Retinal pigment epithelial cell (primary cell): ENCODE measurements around the gene OR1B1.

Experiments used
- DNase-seq: peaks from one replicate; pipeline ENCODE4 v3.0.0-alpha.2; 2010; ENCODE audit warnings: low read depth
- H3K4me3 ChIP-seq: 2 replicates; pipeline ENCODE4 v1.5.1; 2011; ENCODE audit warnings: mild to moderate bottlenecking, low read length, control low read depth, moderate library complexity
- CTCF ChIP-seq: conservative IDR thresholded peaks from 2 replicates; pipeline ENCODE4 v1.5.1; 2011; ENCODE audit warnings: low read depth, low read length, control low read depth, inconsistent platforms

Gene OR1B1

DNA sequence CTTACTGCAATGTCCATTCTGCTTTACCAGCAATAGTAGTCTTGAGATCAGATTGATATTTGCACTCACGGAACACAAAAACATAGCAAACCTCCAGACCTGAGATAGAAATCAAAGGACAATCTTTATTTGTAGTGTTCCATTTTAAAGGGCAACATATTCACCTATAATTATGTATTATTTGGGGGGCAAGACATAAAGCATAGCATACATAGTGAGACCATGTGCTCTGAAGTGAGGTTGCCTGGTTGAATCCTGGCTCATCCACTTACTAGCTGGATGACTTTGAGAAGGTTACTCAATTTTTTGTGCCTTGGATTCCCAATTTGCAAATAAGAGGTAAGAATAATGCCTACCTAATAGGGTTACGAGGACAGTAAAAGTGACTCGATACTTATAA, at the start of gene OR1B1:
Gene OR1B1 (minus strand): TSS at position 101 of the 400 bp plus-strand sequence.
- DNase-seq = no peak
- H3K4me3 ChIP-seq = no peak within 1 kb of the TSS
- no peak for TF ChIP-seq CTCF

- H3K4me3 ChIP-seq = no peak overlapping the region
- DNase-seq = no peak
- TF ChIP-seq CTCF = no peak
These were observed 38.3 kb upstream of the OR1B1 start for GRCh38 chr9:122695696-122696095.

GRCh38 chr9:122684851-122685250, 27.4 kb upstream of the OR1B1 start:
- no peak overlapping the region for H3K4me3 ChIP-seq
- TF ChIP-seq CTCF = no peak
- no peak for DNase-seq

- H3K4me3 ChIP-seq = no peak overlapping the region
- no peak for TF ChIP-seq CTCF
- no peak for DNase-seq
These were observed 15.1 kb upstream of the OR1B1 start for GRCh38 chr9:122672481-122672880.

- no peak for TF ChIP-seq CTCF
- no peak for DNase-seq
- no peak within 1 kb of the TSS for H3K4me3 ChIP-seq
These were observed 4.0 kb upstream of the OR1B1 start, which contains the start of gene OR1L1 for GRCh38 chr9:122661416-122661815. Gene OR1L1 (plus strand): TSS chr9:122661716. CDS start chr9:122661716, 0 bp downstream.

- no peak for TF ChIP-seq CTCF
- no peak for DNase-seq
- H3K4me3 ChIP-seq = no peak overlapping the region
These were observed 1.0 kb downstream of the OR1B1 start for GRCh38 chr9:122656378-122656777.

DNA sequence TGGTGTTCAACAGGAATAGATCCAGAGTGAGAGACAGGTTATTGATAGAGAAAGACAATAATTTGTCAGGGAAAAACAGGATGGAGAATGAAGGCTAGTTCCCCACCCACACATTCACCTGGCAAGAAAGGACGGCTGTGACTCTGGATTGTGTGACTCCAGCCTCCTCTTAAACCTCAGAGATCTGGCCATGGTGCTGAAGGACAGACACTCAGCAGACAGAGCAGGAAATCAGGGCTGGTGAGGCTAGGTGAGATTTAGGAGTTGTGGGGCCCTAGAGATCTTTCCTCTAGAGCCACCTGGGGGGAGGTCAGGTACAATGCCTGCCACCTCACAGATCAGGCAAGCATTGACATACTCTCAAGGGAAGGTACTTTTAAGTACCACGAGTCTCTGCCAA, 15.2 kb downstream of the OR1B1 start:
- DNase-seq = no peak
- TF ChIP-seq CTCF = no peak
- no peak overlapping the region for H3K4me3 ChIP-seq
